NCI-H2196 treated with DMSO at 0.1 percent for 48 hours (cell line): Measurements from ENCODE around the gene ELP6.

Experiments
- DNase-seq: peaks from one replicate; lab custom pipeline; 2025; ENCODE audit not compliant: unreplicated experiment; lab: John Stamatoyannopoulos, UW

ELP6 gene, protein sequence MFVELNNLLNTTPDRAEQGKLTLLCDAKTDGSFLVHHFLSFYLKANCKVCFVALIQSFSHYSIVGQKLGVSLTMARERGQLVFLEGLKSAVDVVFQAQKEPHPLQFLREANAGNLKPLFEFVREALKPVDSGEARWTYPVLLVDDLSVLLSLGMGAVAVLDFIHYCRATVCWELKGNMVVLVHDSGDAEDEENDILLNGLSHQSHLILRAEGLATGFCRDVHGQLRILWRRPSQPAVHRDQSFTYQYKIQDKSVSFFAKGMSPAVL

DNA sequence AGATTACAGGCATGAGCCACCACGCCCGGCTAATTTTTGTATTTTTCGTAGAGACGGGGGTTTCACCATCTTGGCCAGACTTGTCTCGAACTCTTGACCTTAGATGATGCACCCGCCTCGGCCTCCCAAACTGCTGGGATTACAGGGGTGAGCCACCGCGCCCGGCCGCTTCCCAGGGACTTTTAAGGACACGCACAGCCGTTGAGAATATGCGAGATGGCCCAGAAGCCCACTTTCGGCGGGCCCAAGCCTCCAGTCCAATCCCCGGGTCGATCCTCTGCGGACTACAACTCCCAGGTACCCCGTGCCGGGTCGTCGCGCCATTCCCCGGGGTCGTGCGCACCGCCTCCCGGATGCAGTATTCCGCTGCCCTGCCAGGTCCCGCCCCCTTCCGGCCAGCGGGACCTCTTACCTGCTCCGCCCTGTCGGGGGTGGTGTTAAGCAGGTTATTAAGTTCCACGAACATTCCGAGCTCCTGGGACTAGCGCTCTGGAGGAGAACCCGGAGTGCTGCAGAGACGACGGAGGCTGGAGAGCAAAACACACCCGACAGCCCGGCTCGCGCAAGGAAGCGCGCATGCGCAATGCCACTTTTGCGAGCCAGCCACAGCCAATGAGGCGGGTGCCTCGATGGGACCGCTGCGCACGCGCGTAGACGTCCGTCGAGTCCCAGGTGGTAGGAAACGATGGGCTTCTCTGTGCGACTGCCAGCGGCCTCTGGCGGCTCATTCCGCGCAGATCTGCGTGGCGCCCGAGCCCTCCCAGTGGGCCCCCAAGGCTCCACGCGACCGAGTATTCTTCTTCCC, at the start of gene ELP6:
TSS of gene ELP6 (minus strand) at position 588 of the 805 bp plus-strand sequence. CDS start at position 466, 122 bp downstream.
- peak; percentile 70 for DNase-seq

DNA sequence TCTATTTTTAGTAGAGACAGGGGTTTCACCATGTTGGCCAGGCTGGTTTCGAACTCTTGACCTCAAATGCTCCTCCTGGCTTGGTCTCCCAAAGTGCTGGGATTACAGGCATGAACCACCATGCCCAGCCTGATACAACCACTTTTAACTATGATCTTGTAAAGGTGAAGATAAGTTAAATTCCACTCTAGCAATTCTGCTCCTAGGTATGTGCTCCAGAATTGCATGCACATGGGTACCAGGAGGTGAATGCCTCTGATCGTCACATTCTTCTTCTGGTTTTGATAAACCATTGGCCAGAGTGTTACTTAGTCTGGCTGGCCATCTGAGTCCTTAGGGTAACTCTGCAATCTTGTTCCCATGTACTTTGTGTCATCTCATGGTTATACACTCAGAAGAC, 42.8 kb upstream of the ELP6 start:
- no peak for DNase-seq

DNA sequence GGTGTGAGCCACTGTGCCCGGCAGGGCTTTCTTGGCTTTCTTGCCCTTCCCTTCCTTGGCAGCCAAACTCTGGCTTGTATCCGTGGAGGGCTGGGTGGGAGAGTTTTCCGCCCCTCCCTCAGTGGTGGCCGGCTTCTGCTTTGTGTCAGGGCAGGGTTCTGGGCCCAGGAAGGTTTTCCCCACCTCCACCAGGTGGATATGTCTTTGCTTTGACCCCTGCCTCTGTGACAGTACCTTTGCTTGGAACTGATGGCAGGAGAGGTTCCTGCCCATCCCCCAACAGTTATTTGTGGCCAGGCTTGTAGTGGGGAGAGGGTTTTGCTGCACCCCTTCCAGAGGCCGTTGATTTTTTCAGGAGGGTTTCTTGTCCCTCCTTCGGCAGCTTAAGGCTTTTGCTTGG, 40.8 kb upstream of the ELP6 start:
- no peak for DNase-seq

DNA sequence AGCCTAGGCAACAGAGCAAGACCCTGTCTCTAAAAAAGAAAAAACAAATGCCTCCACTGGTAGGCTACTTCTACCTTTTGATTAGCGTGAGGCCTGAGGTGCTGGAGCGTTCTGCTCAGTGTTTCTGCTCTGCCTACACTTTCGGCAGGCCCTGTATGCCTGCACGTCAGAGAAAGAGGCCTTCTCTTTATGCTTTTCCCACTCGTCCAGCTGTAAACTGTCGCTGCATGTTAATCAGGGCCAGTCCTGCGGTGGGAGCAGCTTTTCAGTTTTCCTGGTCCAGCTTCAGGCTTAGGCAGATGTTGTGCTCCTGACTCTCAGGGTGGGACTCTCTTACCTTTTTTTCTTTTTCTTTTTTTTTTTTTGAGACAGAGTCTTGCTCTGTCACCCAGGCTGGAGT, 39.9 kb upstream of the ELP6 start:
- no peak for DNase-seq

DNA sequence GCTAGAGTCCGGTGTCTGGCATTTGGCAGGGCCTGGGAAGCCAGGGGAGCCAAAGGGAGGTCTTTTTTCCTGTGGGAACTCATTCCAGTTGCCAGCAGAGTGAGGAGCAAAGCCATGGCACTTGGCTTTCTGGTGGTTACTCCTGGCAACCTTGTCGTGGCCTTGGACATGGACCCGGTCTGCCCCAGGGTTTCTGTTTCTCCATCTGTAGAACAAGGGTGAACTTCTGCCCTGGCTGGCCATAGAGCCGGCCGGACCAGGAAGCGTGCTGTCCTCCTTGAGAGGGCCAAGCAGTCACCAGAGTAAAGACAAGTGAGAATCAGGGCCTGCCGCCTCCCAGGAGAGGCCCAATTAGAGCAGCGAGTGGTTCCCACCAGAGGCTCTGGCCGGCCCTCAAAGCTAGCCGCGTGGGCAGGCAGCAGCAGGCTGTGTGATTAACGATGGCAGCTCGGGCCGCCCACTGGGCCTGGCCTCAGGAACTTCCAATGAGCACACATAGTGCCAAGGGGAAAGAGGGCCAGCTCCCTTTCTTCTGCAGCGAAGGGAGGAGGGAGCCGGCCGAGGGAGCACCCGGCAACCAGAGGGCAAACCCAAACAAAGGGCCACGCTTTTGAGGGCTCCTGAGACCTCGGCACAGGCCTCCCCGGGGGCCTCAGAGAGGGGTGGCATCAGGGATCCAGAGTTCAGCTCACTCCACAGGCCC, 29.1 kb upstream of the ELP6 start:
- DNase-seq, result no peak

DNA sequence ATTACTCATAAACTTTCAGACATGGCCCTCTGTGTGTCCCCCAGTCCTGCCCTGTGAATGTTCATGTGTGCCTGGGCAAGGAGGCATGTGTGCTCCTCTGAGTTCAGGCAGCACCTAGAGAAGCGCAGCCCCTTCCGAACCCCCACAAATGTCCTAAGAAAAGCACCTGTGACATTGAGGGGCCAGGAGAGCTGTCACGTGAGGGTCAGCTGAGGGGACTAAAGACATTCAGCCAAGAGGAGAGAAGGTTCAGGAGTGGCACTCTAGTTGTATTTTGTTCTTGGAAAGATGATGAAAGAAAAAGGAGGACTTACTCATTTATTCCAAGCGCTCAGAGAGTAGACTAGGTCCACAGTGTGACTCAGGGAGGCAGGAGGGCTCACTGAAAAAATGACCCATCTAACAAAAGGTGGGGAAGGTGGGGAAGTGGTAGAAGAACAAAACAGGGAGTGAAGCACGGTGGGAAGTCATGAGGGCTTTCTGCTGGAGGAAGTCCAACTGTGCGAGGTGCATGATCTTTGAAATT, 28.1 kb upstream of the ELP6 start:
- DNase-seq, result no peak

DNA sequence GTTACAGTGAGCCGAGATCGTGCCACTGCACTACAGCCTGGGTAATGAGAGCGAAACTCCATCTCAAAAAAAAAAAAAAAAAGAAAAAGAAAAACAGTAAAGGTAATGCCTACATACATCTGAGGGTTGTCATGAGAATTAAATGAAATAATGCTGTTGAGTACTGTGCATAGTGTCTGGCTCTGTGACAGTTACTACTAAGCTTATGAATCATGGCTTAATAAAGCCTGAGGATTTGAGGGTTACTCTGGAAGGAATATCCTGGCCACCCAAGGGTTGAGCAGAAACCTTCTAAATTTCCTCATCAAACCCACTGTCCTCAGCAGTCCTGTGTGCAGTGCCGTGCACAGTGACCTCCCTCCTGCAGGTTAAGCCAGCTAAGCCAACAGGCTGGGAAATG, 26.8 kb upstream of the ELP6 start:
- DNase-seq, result no peak

DNA sequence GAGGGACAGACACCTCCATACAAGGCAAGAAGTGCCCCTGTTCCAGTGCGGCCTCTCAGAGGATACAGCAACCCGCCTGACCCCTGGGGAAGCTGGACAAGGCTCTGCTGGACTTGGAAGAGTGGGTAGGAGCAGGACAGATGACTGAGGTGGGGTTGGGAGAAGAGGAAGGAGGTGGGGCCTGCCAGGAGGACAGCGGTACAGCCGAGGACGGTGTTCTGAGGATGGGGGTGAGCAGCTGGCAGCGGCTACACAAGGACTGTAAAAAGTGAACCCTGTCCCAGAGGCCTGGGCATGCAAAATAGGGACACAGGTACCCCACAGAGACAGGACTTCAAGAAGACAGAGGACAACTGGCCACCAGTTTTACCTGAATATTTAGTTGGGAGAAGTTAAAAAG, 23.5 kb upstream of the ELP6 start:
- no peak for DNase-seq

DNA sequence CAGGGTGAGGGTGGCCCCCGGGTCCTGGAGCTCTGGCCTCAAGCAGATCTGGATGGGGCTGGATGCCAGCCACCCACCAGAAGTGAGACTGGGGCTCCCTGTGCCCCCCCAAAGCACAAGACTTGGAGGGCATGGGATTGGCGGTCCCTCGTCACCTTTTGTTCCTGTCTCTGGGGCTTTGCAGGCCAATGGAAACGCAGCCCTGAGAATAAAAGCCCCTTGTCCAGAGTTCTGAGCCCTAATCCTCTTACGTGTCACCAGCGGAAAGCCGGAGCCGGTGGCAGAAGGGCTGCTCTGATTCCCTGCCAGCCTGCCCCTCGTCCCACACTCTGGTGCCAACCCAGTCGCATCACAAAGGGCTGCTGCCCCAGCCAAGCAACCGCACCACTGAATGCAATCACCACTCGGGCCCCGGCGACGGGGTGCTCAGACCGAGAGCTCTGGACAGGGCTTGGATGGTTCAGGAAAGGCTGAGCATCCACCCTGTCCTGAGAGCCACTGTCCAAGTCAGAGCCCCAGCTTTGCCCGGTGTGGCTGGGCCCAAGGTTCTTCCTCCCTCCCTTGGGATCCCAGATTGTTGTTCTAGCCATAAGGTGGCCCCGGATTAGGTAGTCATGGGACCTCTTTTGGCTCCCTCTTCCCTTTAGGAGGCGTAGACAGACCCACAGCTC, 22.8 kb upstream of the ELP6 start:
- DNase-seq, result no peak

DNA sequence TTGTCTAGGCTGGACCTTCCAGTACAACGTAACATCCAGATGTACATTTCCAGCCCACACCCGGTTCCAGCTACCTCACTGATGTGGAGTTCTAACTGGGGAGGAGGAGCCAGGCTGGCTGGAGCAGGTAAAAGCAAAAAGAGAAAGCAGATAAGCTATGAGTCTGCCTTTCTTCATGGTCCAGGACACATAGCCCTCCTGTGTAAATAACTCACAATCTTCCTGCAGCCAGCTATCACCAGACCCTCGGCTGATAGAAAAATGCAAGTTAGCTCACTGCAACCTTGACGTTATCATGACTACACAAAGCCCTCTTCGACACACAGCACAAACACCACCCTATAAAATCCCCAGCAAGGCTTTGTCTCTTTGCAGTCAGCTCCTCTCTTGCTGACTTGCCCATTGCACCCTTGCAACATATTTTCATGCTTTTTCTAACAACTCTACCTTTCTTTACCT, 20.5 kb upstream of the ELP6 start:
- no peak for DNase-seq

DNA sequence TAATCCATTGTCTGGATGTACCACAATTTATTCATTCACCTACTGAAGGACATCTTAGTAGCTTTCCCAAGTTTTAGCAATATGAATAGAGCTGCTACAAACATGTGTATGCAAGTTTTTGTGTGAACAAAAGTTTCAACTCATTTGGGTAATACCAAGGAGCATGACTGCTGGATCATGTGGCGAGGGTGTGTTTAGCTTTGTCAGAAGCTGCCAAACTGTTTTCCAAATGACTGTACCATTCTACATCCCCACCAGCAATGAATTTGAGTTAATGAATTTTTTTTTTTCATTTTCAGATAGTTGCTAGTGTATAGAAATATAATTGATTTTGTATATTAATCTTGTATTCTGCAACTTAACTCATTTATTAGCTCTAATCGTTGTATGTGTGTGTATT, 20.0 kb upstream of the ELP6 start:
- no peak for DNase-seq

DNA sequence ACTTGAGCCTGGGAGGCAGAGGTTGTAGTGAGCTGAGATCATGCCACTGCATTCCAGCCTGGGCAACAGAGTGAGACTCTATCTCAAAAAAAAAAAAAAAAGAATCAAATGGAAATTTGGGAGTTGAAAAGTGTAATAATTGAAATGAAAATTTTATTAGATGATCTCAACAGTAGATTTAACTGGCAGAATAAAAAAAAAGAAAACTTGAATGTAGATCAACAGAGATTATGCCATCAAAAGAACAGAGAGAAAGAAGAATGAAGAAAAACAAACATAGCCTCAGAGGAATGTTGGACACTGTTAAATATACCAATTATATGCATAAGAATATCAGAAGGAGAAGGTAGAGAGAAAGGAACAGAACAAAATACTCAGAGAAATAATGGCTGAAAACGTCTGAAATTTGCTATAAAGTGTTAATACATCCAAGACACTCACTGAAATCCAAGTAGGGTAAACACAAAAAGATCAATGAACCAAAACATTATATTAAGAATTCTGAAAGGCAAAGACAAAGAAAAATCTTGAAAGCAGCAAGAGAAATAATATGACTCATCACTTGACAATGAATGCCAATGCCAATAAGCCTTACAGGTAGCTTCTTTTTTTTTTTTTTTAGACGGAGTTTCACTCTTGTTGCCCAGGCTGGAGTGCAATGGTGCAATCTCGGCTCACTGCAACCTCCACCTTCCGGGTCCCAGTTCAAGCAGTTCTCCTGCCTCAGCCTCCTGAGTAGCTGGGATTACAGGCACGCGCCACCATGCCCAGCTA, 14.6 kb upstream of the ELP6 start:
- no peak for DNase-seq

DNA sequence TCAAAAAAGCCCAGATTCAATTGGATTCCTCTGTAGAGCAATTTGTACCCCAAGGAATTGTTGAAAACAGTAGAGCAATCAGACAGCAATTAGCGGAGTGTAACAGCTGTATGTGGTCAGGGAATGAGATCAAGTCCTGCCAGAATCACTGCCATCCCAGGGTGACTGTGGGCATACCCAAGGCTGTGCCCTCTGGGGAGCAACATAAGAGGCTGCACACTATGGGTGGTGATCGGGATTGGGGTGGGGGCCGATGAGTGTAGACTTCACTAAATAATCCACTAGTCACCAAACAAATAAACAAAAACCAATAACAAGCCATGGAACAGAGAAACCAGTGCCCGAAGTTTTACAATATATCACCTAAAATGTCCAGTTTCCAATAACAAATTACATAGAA, 12.1 kb upstream of the ELP6 start:
- no peak for DNase-seq

DNA sequence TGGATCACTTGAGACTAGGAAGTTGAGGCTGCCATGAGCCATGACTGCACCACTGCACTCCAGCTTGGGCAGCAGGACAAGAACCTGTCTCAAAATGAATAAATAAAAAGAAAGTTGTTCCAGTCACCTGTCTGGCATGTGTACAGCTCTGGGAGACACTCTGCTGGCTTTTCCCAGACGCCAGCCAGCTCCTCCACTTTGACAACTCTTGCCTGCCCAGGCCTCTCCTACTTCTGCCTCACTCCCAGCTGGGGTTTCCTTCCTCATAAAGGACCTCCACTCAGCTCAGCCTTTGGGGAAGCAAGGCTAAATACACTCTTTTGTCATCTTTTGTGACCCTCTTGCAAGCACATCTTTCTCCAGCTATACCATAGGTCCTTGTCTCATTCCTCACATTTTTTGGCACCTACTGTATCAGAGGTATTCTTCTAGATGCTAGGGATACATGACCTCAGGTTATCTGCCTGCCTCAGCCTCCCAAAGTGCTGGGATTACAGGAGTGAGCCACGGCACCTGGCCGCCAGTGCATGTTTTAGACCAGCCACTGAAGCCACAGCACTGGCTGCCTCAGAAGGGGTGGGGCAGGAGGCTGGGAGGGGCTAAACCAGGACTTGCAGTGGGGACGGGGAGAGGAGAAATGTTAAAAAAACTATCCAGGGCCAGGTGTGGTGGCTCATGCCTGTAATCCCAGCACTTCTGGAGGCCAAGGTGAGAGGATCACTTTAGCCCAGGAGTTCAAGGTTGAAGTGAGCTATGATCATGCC, 10.0 kb upstream of the ELP6 start:
- no peak for DNase-seq

DNA sequence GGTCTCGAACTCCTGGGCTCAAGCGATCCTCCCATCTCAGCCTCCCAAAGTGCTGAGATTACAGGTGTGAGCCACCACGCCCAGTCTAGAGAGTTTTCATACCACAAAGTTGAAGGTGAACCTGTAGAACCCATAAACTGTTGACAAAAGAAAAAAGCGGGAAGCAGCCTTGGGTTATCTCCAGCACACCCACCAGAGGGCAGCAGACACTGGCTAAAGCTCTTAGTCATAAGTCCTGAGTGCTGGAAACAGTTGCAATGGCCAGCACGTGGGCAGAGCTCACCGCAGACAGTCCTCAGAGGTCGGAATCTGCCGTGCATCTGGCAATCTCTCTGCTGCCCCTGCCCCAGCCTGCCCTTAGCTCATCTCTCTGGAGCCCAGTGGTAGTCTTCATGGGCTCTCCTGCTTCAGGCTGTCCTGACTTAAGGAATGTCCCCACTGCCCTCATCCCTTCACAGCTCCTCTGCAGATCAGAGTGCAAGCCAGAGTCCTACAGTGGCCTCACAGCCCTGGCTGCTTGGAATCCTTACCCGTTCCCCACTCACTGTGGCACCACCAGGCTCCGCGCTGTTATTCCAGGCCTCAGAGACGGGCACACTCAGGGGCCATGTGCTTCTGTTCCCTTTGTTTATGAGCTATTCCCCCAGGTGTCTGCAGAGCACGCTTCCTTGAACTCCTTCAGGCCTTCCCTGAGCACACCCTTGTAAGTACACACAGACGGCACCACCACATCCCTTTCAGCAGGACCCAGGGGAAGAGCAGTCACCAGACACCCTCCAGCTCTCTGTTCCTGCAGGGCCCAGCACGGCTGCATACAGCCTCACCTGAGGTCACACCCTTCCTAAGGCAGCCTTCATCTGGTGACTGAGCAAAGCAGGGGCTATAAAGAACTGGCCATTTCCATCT, 8.8 kb upstream of the ELP6 start:
- DNase-seq, result peak; percentile 57

DNA sequence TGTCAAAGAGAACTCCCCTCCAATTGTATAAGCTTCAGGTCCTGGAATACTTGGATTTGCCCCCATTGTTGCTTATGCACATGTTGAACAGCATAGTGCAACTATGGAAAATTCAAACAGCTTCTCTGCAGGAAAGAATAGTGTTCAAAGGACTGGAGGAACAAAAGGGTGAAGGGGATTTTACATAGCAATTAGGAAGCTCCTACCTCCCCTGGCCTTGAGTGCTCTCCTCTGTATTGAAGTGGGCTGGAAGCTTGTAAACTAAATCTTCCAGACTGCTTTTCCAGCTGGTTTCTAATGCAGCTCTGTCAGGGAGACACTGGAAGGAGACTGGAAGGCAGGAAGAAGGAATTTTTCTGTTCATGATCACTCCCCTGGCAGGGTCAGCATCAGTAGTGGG, 7.2 kb upstream of the ELP6 start:
- DNase-seq, result no peak

DNA sequence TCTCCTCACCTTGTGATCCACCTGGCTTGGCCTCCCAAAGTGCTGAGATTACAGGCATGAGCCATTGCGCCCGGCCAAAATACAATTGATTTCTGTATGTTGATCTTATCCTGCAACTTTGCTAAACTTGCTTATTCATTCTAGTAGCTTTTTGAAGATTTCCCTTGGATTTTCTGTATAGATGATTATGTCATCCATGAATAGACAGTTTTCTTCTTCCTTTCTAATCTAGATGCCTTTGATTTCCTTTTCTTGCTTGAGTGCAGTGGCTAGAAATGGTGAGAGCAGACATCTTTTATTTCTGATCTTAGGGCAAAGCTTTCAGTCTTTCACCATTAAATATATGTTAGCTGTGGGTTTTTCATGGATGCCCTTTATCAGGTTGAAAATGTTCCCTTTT, 4.4 kb upstream of the ELP6 start:
- no peak for DNase-seq

DNA sequence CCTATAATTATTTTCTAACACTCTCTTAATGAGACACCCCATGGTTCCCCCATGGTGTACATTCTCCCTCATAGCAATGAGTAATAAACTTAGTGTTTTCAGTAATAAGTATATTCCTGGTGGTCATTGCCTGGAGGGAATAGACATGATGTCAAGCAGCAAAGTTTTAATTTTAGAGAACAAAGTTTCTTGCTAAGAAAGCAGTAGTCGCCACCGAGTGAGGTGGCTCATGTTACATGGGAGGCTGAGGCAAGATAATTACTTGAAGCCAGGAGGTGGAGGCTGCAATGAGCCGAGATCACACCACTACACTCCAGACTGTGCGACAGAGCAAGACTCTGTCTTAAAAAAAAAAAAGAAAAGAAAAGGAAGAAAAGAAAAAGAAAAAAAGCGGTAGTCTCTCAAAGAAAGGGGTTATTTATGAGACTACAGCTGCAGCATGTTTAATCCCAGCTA, 2.4 kb upstream of the ELP6 start:
- DNase-seq, result no peak

DNA sequence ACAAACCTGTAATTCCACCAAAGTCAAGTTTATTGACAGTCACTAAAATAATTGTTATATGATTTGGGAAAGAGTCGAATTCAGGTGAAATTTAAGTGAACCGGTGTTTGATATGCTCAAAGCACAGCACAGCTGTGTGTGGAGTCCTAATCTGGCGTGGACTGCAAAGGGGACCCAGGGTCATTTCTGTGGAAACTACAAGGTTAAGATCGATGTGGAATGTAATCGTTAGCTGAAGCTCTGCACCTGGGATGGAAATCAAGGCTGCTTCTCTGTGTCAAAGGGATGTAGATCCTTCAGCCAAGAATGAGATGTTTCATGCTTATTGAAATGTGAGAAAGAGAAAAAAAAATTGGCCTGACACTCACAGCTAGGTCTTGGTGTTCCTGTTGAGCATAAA, 1.6 kb upstream of the ELP6 start:
- no peak for DNase-seq
